ENCODE data around the gene ARHGAP44. TPM values are rescaled to one million over a fixed set of nuclear protein-coding genes. Genes with fewer than 3 reads are reported as not detected.

Gene ARHGAP44
- polyA plus RNA-seq, 1 experiment: 0.40 TPM

DNA sequence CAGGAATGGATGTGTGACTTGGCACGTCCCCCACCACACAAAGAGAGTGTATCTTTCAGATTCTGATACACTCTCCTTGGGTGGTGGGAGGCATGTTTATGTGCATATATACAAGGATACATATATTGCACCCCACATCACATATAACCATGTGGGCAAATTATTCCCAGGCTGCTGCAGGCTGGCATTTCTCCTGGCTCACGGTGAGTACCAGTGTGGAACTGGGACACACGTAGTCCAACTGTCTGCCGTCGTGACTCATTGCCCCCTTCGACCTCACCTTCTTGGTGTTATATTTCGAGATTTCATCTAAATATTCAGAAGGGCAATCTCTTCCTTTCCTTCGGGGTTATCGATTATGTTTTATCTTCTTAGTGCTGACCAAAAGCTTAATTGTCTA, 24.4 kb downstream of the ARHGAP44 start:
- H3K27me3 ChIP-seq (ENCODE audit: control insufficient read depth, insufficient read depth, low read length): no peaks in the 10 kb centered on the region
- no peak overlapping the region for H3K4me3 ChIP-seq (ENCODE audit: low read depth, low read length)
- TF ChIP-seq, protein P1, sequence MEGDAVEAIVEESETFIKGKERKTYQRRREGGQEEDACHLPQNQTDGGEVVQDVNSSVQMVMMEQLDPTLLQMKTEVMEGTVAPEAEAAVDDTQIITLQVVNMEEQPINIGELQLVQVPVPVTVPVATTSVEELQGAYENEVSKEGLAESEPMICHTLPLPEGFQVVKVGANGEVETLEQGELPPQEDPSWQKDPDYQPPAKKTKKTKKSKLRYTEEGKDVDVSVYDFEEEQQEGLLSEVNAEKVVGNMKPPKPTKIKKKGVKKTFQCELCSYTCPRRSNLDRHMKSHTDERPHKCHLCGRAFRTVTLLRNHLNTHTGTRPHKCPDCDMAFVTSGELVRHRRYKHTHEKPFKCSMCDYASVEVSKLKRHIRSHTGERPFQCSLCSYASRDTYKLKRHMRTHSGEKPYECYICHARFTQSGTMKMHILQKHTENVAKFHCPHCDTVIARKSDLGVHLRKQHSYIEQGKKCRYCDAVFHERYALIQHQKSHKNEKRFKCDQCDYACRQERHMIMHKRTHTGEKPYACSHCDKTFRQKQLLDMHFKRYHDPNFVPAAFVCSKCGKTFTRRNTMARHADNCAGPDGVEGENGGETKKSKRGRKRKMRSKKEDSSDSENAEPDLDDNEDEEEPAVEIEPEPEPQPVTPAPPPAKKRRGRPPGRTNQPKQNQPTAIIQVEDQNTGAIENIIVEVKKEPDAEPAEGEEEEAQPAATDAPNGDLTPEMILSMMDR (IDR thresholded peaks at IDR 0.05; ENCODE audit: insufficient read depth, low read depth, low read length): no peak
- CTCF ChIA-PET: interaction anchor here (1.2 kb wide), 1 partner anchor 9 kb away, joined by 3 read pairs; no protein-coding TSS in a partner anchor
- POLR2A ChIA-PET: no interaction called here
- DNase-seq (ENCODE audit: low read depth): no peak
- H3K36me3 ChIP-seq (ENCODE audit: control insufficient read depth, insufficient read depth, low read length): no peaks in the 10 kb centered on the region

DNA sequence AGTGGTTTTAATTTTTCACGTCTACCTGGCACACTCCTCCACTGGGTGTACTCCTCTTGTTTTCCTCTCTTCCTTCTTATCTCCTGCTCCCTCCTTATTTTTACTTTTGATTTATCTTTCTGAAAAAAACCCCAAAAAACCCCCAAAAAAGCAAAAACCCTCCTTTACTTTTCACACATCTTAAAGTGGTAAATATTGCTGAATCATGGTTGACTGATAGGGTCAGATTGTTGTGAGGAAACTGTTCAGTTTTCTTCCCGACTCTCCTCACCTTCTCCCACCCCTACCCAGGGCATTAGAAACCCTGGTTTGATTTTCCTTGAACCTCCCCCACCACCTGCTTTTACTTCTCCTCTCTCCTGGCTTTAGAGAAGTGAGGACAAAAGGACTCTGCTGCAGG, 25.4 kb downstream of the ARHGAP44 start:
- H3K4me3 ChIP-seq (ENCODE audit: low read depth, low read length): no peak overlapping the region
- H3K27me3 ChIP-seq (ENCODE audit: control insufficient read depth, insufficient read depth, low read length): no peaks in the 10 kb centered on the region
- H3K36me3 ChIP-seq (ENCODE audit: control insufficient read depth, insufficient read depth, low read length): no peaks in the 10 kb centered on the region
- CTCF ChIA-PET: no interaction called here
- no peak for DNase-seq (ENCODE audit: low read depth)
- TF ChIP-seq, protein P1 (IDR thresholded peaks at IDR 0.05; ENCODE audit: insufficient read depth, low read depth, low read length): no peak
- POLR2A ChIA-PET: no interaction called here

DNA sequence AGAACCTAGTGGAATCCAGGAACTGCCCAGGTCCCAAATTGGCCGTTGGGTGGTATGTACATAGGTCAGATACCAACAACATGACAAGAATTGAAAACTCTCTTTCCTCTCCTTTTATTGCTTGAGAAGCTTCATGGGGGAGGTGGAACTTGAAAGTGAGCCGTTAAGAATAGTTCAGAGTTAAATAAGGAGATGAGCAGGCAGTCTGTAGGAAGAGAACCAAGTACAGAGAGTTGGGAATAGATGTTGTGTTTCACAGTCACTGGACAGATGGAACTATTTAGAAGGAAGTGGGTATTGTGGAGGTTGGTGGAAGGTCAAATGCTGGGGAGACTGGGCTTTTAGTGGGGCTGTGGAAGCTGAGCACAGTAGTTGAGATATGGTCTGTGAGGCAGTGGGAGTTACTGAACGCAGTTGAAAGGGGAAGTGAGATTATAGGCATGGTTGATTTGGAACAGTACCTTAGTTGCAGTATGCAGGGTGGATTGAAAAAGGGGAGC, 26.4 kb downstream of the ARHGAP44 start:
- ChIA-PET POLR2A (no interaction called here), CTCF (no interaction called here)
- Histone ChIP-seq H3K27me3 (ENCODE audit: control insufficient read depth, insufficient read depth, low read length) (no peaks in the 10 kb centered on the region), H3K4me3 (ENCODE audit: low read depth, low read length) (no peak overlapping the region), H3K36me3 (ENCODE audit: control insufficient read depth, insufficient read depth, low read length) (no peaks in the 10 kb centered on the region)
- TF ChIP-seq, protein P1 (IDR thresholded peaks at IDR 0.05; ENCODE audit: insufficient read depth, low read depth, low read length): no peak
- DNase-seq (ENCODE audit: low read depth): no peak

DNA sequence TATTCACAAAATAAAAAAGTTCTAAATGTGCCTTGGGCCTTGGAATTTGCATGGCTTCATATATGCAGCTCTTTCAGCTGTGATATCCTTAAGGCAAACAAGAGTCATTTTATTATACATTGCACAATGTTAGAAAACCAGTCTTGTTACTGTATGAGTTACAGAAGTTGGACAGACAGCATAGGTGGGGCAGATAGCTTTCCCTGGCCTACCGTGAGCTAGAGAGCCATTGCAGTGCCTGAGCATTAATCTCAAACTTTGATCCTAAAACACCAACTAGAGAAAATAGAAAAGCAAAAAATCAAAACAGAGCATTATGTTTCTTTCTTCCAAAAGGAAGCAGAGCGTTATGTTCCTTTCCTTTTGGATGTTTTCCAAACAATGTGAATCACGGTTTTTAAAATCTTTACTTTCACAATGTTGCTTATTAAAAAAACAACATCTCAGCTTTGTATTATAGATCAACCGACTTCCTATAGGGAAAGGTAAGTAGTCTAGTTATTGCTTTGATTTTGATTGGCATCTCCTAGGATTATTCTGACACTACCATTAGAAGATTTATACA, 32.2 kb downstream of the ARHGAP44 start:
- Histone ChIP-seq H3K4me3 (ENCODE audit: low read depth, low read length) (no peak overlapping the region), H3K36me3 (ENCODE audit: control insufficient read depth, insufficient read depth, low read length) (no peaks in the 10 kb centered on the region), H3K27me3 (ENCODE audit: control insufficient read depth, insufficient read depth, low read length) (no peaks in the 10 kb centered on the region)
- no peak for DNase-seq (ENCODE audit: low read depth)
- ChIA-PET CTCF (no interaction called here), POLR2A (no interaction called here)
- TF ChIP-seq, protein P1 (IDR thresholded peaks at IDR 0.05; ENCODE audit: insufficient read depth, low read depth, low read length): no peak

DNA sequence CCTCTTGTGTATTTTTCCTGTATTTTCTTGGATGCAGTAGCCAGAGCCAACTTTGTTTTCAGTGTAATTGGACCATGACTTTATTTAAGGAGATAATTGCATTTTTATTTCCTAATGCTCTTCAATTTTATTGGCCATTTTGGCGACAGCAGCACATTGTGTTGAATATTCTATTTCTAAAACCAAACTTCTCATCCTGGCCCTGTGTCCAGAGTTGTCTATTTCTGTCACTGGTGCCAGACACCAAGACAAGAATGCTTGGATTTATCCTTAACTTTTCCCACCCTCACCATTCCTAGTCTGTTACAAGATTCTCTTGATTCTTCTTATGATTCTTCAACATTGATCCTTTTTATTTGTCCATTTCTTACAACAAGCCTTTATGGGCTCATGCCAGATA, 37.1 kb downstream of the ARHGAP44 start:
- H3K4me3 ChIP-seq (ENCODE audit: low read depth, low read length): no peak overlapping the region
- POLR2A ChIA-PET: no interaction called here
- no peaks in the 10 kb centered on the region for H3K27me3 ChIP-seq (ENCODE audit: control insufficient read depth, insufficient read depth, low read length)
- CTCF ChIA-PET: no interaction called here
- no peaks in the 10 kb centered on the region for H3K36me3 ChIP-seq (ENCODE audit: control insufficient read depth, insufficient read depth, low read length)
- TF ChIP-seq, protein P1 (IDR thresholded peaks at IDR 0.05; ENCODE audit: insufficient read depth, low read depth, low read length): no peak
- DNase-seq (ENCODE audit: low read depth): no peak

Data from BJ (cell line).